Liver (tissue), 9 donors: Measurements from ENCODE around the gene RIN1. TPM values are rescaled to one million over a fixed set of nuclear protein-coding genes. Genes with fewer than 3 reads are reported as not detected.

Source experiments
- DNase-seq: peaks from one replicate; pipeline ENCODE4 v3.0.0-alpha.2; 2017; ENCODE audit warnings: low spot score
- H3K27ac ChIP-seq, 2 donors: one replicate each; pipeline ENCODE4 v1.7.0; 2013; ENCODE audit warnings: inconsistent platforms in 2 of 2, low read length in 2 of 2, control low read depth in 1 of 2, low read depth in 1 of 2, mild to moderate bottlenecking in 1 of 2
- H3K27me3 ChIP-seq, 4 donors: one replicate each; pipeline versions ENCODE4 v1.6.1 to v1.7.0; 2013; ENCODE audit warnings: low read length in 3 of 4, inconsistent platforms in 1 of 4, mild to moderate bottlenecking in 1 of 4, moderate library complexity in 1 of 4; ENCODE audit not compliant: control insufficient read depth in 4 of 4, insufficient read depth in 4 of 4
- H3K36me3 ChIP-seq, 4 donors: one replicate each; pipeline versions ENCODE4 v1.6.1 to v1.7.0; 2013; ENCODE audit warnings: low read length in 3 of 4, mild to moderate bottlenecking in 3 of 4, low read depth in 1 of 4, moderate library complexity in 1 of 4; ENCODE audit not compliant: control insufficient read depth in 4 of 4, insufficient read depth in 3 of 4
- H3K4me1 ChIP-seq, 4 donors: one replicate each; pipeline versions ENCODE4 v1.6.1 to v1.7.0; 2013; ENCODE audit warnings: low read length in 3 of 4, mild to moderate bottlenecking in 3 of 4, moderate library complexity in 1 of 4; ENCODE audit not compliant: control insufficient read depth in 4 of 4, insufficient read depth in 4 of 4
- H3K4me3 ChIP-seq, 3 donors: one replicate each; pipeline versions ENCODE4 v1.6.1 to v1.7.0; 2013; ENCODE audit warnings: low read length in 3 of 3, control low read depth in 1 of 3, low read depth in 1 of 3, mild to moderate bottlenecking in 1 of 3
- H3K9ac ChIP-seq, 2 donors: one replicate each; pipeline ENCODE4 v1.7.0; 2013; ENCODE audit warnings: low read length in 2 of 2, mild to moderate bottlenecking in 2 of 2, moderate library complexity in 2 of 2, control low read depth in 1 of 2, low read depth in 1 of 2
- H3K9me3 ChIP-seq, 4 donors: one replicate each; pipeline versions ENCODE4 v1.6.1 to v1.7.0; 2013; ENCODE audit warnings: low read length in 3 of 4; ENCODE audit not compliant: control insufficient read depth in 4 of 4
- CTCF ChIP-seq: fragments of 150-350 bp; IDR thresholded peaks from 2 replicates; pipeline ENCODE4 v1.5.1; 2017; ENCODE audit warnings: improper control_type of control experiment, low read depth, low read length; ENCODE audit not compliant: missing input control
- FOXA2 ChIP-seq: IDR thresholded peaks from 2 replicates; pipeline ENCODE4 v1.6.1; 2016; ENCODE audit warnings: antibody characterized with exemption
- GABPA ChIP-seq, 2 donors: IDR thresholded peaks in 1 of 2; conservative IDR thresholded peaks in 1 of 2; 2 replicates each; pipeline ENCODE4 v1.6.1; 2016; ENCODE audit warnings: antibody characterized with exemption in 2 of 2, mild to moderate bottlenecking in 1 of 2, moderate library complexity in 1 of 2
- HNF4A ChIP-seq, 2 donors: conservative IDR thresholded peaks; 2 replicates each; pipeline ENCODE4 v1.6.1; 2016; ENCODE audit warnings: antibody characterized with exemption in 2 of 2, mild to moderate bottlenecking in 2 of 2
- HNF4G ChIP-seq: IDR thresholded peaks from 2 replicates; pipeline ENCODE4 v1.6.1; 2016; ENCODE audit warnings: antibody characterized with exemption
- JUND ChIP-seq, 2 donors: IDR thresholded peaks; 2 replicates each; pipeline ENCODE4 v1.6.1; 2016; ENCODE audit warnings: antibody characterized with exemption in 2 of 2
- MAX ChIP-seq: IDR thresholded peaks from 2 replicates; pipeline ENCODE4 v1.6.1; 2016; ENCODE audit warnings: antibody characterized with exemption
- RAD21 ChIP-seq, 2 donors: IDR thresholded peaks; 2 replicates each; pipeline ENCODE4 v1.6.1; 2016; ENCODE audit warnings: antibody characterized with exemption in 2 of 2, mild to moderate bottlenecking in 2 of 2
- REST ChIP-seq: IDR thresholded peaks from 2 replicates; pipeline ENCODE4 v1.6.1; 2016; ENCODE audit warnings: antibody characterized with exemption, mild to moderate bottlenecking
- RXRA ChIP-seq, 2 donors: IDR thresholded peaks; 2 replicates each; pipeline ENCODE4 v1.6.1; 2017 to 2018; ENCODE audit warnings: antibody characterized with exemption in 2 of 2, mild to moderate bottlenecking in 1 of 2
- SP1 ChIP-seq: IDR thresholded peaks from 2 replicates; pipeline ENCODE4 v1.6.1; 2018; ENCODE audit warnings: antibody characterized with exemption, mild to moderate bottlenecking
- YY1 ChIP-seq: IDR thresholded peaks from 2 replicates; pipeline ENCODE4 v1.6.1; 2016; ENCODE audit warnings: antibody characterized with exemption, mild to moderate bottlenecking
- ZBTB33 ChIP-seq: IDR thresholded peaks from 2 replicates; pipeline ENCODE4 v1.6.1; 2016; ENCODE audit warnings: antibody characterized with exemption
- WGBS: extraction: QIAGEN DNeasy Blood & Tissue Kit; methylation state at CpG from one replicate; pipeline ENCODE4 v1.1.7; 2013; 5-methylcytosine and 5-hydroxymethylcytosine counted together
- polyA plus RNA-seq, 2 donors: library from polyadenylated mRNA; stranded (reverse) in 1 of 2; unstranded in 1 of 2; fragments of 200-250 nt in 1 of 2; fragments of >200 nt in 1 of 2; fragmentation: Nextera tagmentation in 1 of 2; extraction: Ambion mirVana in 1 of 2; gene quantifications; one replicate each; pipeline versions ENCODE4 v1.2.1 to v1.2.3, GENCODE V29; 2013 to 2015
- total RNA-seq, 2 donors: library from RNA; depleted of rRNA; stranded (reverse); fragments of >200 nt; gene quantifications; one replicate each; pipeline ENCODE4 v1.2.3, GENCODE V29; 2014
- donor health status: healthy.
- donor health status: healthy.
- donor health status: healthy.
- donor health status: healthy.
- donor health status: healthy.

RIN1 gene
- total and polyA plus RNA-seq, 4 donors: 0.11 to 1.1 (median 0.53) TPM

- Histone ChIP-seq H3K27ac (no peak overlapping the region), H3K9me3 (no peaks in the 10 kb centered on the region), H3K9ac (no peak overlapping the region), H3K4me1 (peaks cover 7 to 24% (median 13%) of the 10 kb centered on the region in 4 donors), H3K4me3 (no peak overlapping the region), H3K36me3 (no peaks in the 10 kb centered on the region), H3K27me3 (no peaks in the 10 kb centered on the region)
- 94% methylated on average over 14 of the region's 14 CpGs for WGBS
- no peak for TF ChIP-seq ZBTB33
- TF ChIP-seq REST: no peak
- TF ChIP-seq HNF4A (conservative IDR thresholded peaks at IDR 0.05): no peak
- no peak for TF ChIP-seq JUND (IDR thresholded peaks at IDR 0.05)
- TF ChIP-seq GABPA (IDR thresholded peaks at IDR 0.05 in 1 of 2, conservative IDR thresholded peaks at IDR 0.05 in 1 of 2): no peak
- no peak for TF ChIP-seq SP1
- TF ChIP-seq RAD21 (IDR thresholded peaks at IDR 0.05): no peak
- TF ChIP-seq RXRA (IDR thresholded peaks at IDR 0.05): no peak
- no peak for TF ChIP-seq HNF4G
- no peak for TF ChIP-seq CTCF
- no peak for TF ChIP-seq MAX
- TF ChIP-seq YY1: no peak
- TF ChIP-seq FOXA2: no peak
- DNase-seq: no peak
Measured at GRCh38 chr11:66315498-66315885, 20.7 kb downstream of the RIN1 start.

- no peaks in the 10 kb centered on the region for H3K27me3 ChIP-seq
- H3K9ac ChIP-seq: no peak overlapping the region
- H3K9me3 ChIP-seq: no peaks in the 10 kb centered on the region
- no peak for DNase-seq
- WGBS: 90% methylated on average over 17 of the region's 17 CpGs
- no peak overlapping the region for H3K4me3 ChIP-seq
- no peak overlapping the region for H3K27ac ChIP-seq
- no peaks in the 10 kb centered on the region for H3K36me3 ChIP-seq
- TF ChIP-seq HNF4A (conservative IDR thresholded peaks at IDR 0.05) (no peak), YY1 (no peak), CTCF (no peak), RAD21 (IDR thresholded peaks at IDR 0.05) (no peak), REST (no peak)
- H3K4me1 ChIP-seq: peaks cover 7 to 24% (median 13%) of the 10 kb centered on the region in 4 donors
Measured at GRCh38 chr11:66314561-66315497, 21.4 kb downstream of the RIN1 start.
